ENCODE data around the gene RAB11FIP5. TPM values are rescaled to one million over a fixed set of nuclear protein-coding genes. Genes with fewer than 3 reads are reported as not detected.

Gene RAB11FIP5
- total and polyA plus RNA-seq, 9 of the 15 experiments (the other 6 are each of a cell fraction or from before 2014, with no cell fraction given): 1.7 to 14.4 (median 6.4) TPM

DNA sequence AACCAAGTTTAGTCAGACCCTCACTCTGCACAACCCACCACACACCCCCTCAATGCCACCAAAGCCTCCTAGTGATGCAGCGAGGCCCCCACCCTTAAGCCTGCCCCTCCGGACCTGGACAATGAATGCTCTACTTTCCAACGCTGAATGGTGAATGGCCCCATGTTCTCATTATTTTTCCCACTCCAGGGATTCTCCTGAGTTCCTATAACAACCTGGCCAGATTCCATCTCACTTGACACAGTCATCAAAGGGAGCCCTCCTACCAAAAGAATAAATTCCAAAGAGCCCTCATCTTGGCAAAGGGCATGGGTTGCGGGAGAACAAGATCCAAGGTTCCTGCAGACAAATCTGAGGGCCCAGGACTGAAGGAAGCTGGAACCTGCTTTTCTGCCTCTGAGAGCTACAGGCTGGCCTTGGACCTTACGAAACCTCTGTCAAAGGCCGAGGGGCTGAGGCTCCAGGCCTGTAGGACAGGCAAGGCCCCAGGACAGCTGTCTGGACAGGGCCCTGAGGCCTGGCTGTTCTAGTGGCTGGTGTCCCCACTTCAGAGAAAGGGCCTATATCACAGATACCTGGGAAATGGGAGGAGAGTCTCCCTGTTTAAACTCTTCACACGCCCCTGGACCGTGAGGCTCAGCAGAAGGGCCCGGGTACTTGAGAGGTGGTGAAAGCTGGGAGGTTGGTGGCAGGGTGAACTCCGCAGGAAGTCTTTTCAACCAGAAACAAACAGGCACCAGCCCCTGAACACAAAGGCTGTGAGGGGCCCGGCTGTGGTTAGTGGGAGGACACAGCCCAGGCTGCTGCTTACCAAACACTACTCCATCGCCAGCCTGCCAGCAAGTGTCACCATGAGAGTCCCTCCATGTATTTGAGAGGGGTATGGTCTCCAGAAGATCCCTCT, 68.6 kb downstream of the RAB11FIP5 start:
- in situ Hi-C loops (cut with MboI): no loop called here
- intact Hi-C loops (cut with micrococcal nuclease): no loop called here
- Histone ChIP-seq H3K9ac (ENCODE audit: insufficient read depth in 1 of 2, low read depth in 2 of 2, low read length in 2 of 2) (peak overlapping the region in 1 of 2 experiments; percentile 68; a peak in 1 of 4 replicates), H3K4me1 (replicated peaks in 1 of 2; ENCODE audit: control insufficient read depth in 2 of 2, insufficient read depth in 2 of 2, low read length in 2 of 2) (no peaks in the 10 kb centered on the region), H3K79me2 (ENCODE audit: control insufficient read depth, insufficient read depth, low read length) (no peaks in the 10 kb centered on the region), H4K20me1 (replicated peaks; ENCODE audit: control insufficient read depth, insufficient read depth, low read length) (no peaks in the 10 kb centered on the region), H3K9me3 (replicated peaks; ENCODE audit: control insufficient read depth, insufficient read depth, low read depth, low read length) (no peaks in the 10 kb centered on the region), H3K27me3 (ENCODE audit: control insufficient read depth in 2 of 2, insufficient read depth in 2 of 2, low read length in 2 of 2) (no peaks in the 10 kb centered on the region), H3K27ac (ENCODE audit: extremely low read depth, low read depth, low read length) (no peak overlapping the region), H3K4me3 (no peak overlapping the region), H3K9me1 (ENCODE audit: control insufficient read depth, insufficient read depth, low read length) (no peaks in the 10 kb centered on the region), H2AFZ (ENCODE audit: low read depth, low read length) (no peak overlapping the region), H3K4me2 (ENCODE audit: insufficient read depth, low read length) (no peak overlapping the region), H3K36me3 (ENCODE audit: control insufficient read depth, insufficient read depth, low read length) (peaks cover 11% of the 10 kb centered on the region; the same call in 1 of the 3 replicates)
- DNase-seq (ENCODE audit: extremely low read depth in 1 of 4, low spot score in 3 of 4) (no peak), ATAC-seq (no peak), FAIRE-seq (no peak)
- BruUV-seq (replicated peaks): no TSS peak
- TF ChIP-seq SIN3A (IDR thresholded peaks at IDR 0.05; ENCODE audit: borderline replicate concordance in 2 of 2, control insufficient read depth in 1 of 2, low read depth in 2 of 2, low read length in 2 of 2) (no peak), KDM1A (IDR thresholded peaks at IDR 0.05) (no peak)
- WGBS (ENCODE audit: insufficient coverage, low coverage, missing lambda C conversion rate): 81% methylated on average over 12 of the region's 12 CpGs
- CTCF ChIA-PET (ENCODE audit: low intra/inter-chr PET ratio): no interaction called here
- POLR2A ChIA-PET: interaction anchor here (1.5 kb wide), 1 partner anchor 11 kb away, joined by 5 read pairs; no protein-coding TSS in a partner anchor

GRCh38 chr2:73043276-73043675, 69.5 kb downstream of the RAB11FIP5 start:
- Histone ChIP-seq H3K36me3 (ENCODE audit: control insufficient read depth, insufficient read depth, low read length) (peaks cover 12% of the 10 kb centered on the region; the same call in 1 of the 3 replicates), H3K9me3 (replicated peaks; ENCODE audit: control insufficient read depth, insufficient read depth, low read depth, low read length) (no peaks in the 10 kb centered on the region), H3K4me2 (ENCODE audit: insufficient read depth, low read length) (no peak overlapping the region), H3K27me3 (ENCODE audit: control insufficient read depth in 2 of 2, insufficient read depth in 2 of 2, low read length in 2 of 2) (no peaks in the 10 kb centered on the region), H3K9ac (ENCODE audit: insufficient read depth in 1 of 2, low read depth in 2 of 2, low read length in 2 of 2) (0 out of 4 replicates have a peak overlapping the region, but pooled peaks of 1 of the 2 experiments have one; percentile 10), H2AFZ (ENCODE audit: low read depth, low read length) (no peak overlapping the region), H3K27ac (ENCODE audit: extremely low read depth, low read depth, low read length) (no peak overlapping the region), H3K79me2 (ENCODE audit: control insufficient read depth, insufficient read depth, low read length) (no peaks in the 10 kb centered on the region), H3K4me1 (replicated peaks in 1 of 2; ENCODE audit: control insufficient read depth in 2 of 2, insufficient read depth in 2 of 2, low read length in 2 of 2) (no peaks in the 10 kb centered on the region), H3K4me3 (no peak overlapping the region), H3K9me1 (ENCODE audit: control insufficient read depth, insufficient read depth, low read length) (no peaks in the 10 kb centered on the region), H4K20me1 (replicated peaks; ENCODE audit: control insufficient read depth, insufficient read depth, low read length) (no peaks in the 10 kb centered on the region)
- ATAC-seq: no peak
- intact Hi-C loops (cut with micrococcal nuclease) (no loop called here), in situ Hi-C loops (cut with MboI) (no loop called here)
- CTCF ChIA-PET (ENCODE audit: low intra/inter-chr PET ratio): no interaction called here
- FAIRE-seq: no peak
- BruUV-seq (replicated peaks): no TSS peak
- no peak for DNase-seq (ENCODE audit: extremely low read depth in 1 of 4, low spot score in 3 of 4)
- 77% methylated on average over 5 of the region's 5 CpGs for WGBS (ENCODE audit: insufficient coverage, low coverage, missing lambda C conversion rate)
- POLR2A ChIA-PET: interaction anchor here (1.5 kb wide), 1 partner anchor 12 kb away, joined by 5 read pairs; no protein-coding TSS in a partner anchor
- TF ChIP-seq ZBTB7A (IDR thresholded peaks at IDR 0.05; ENCODE audit: borderline replicate concordance, control insufficient read depth, low read depth, low read length) (no peak), ZNF280A (IDR thresholded peaks at IDR 0.05; ENCODE audit: low read depth, partially characterized antibody) (no peak), PTTG1 (tag; IDR thresholded peaks at IDR 0.05; ENCODE audit: low read depth) (no peak), GATAD2A (IDR thresholded peaks at IDR 0.05) (no peak), MTA1 (IDR thresholded peaks at IDR 0.05; ENCODE audit: borderline replicate concordance) (no peak), ZNF197 (CRISPR knock-in tag; IDR thresholded peaks at IDR 0.05; ENCODE audit: low read depth) (no peak), BMI1 (IDR thresholded peaks at IDR 0.05; ENCODE audit: low read length) (no peak), NR2C1 (IDR thresholded peaks at IDR 0.05) (no peak), NR2C1 (tag; IDR thresholded peaks at IDR 0.05) (no peak), ZNF239 (CRISPR knock-in tag; IDR thresholded peaks at IDR 0.05) (no peak), ZBED1 (IDR thresholded peaks at IDR 0.05) (no peak), FOXK1 (CRISPR knock-in tag; IDR thresholded peaks at IDR 0.05; ENCODE audit: borderline replicate concordance) (no peak), MCM3 (IDR thresholded peaks at IDR 0.05) (no peak), SMARCB1 (IDR thresholded peaks at IDR 0.05; ENCODE audit: insufficient read length, low read depth) (no peak)
